Upper lobe of right lung (tissue), 1 donor: ENCODE measurements around the gene GABRB3. TPM values are rescaled to one million over a fixed set of nuclear protein-coding genes. Genes with fewer than 3 reads are reported as not detected.
A peak's percentile ranks its signal among the peaks of the same experiment; 100 is the strongest.

Experiments
- ATAC-seq: fragments of 200-7000 bp; cut with Tn5 transposase; one replicate; pipeline ENCODE4 v1.9.1; 2020; ENCODE audit warnings: mild to moderate bottlenecking, moderate library complexity
- DNase-seq: peaks from one replicate; pipeline ENCODE4 v3.0.0-alpha.2; 2020
- H3K27ac ChIP-seq: fragments of 200-600 bp; one replicate; pipeline ENCODE4 v1.8.0; 2022
- H3K27me3 ChIP-seq: fragments of 200-600 bp; one replicate; pipeline ENCODE4 v1.8.0; 2022; ENCODE audit warnings: mild to moderate bottlenecking
- H3K36me3 ChIP-seq: fragments of 200-600 bp; one replicate; pipeline ENCODE4 v1.8.0; 2022
- H3K4me1 ChIP-seq: fragments of 200-600 bp; one replicate; pipeline ENCODE4 v1.8.0; 2022
- H3K4me3 ChIP-seq: fragments of 200-600 bp; one replicate; pipeline ENCODE4 v1.8.0; 2022; ENCODE audit warnings: mild to moderate bottlenecking
- H3K9me3 ChIP-seq: fragments of 200-600 bp; one replicate; pipeline ENCODE4 v1.8.0; 2022
- CTCF ChIP-seq: fragments of 200-600 bp; IDR thresholded peaks from one replicate; pipeline ENCODE4 v1.8.0; 2022; ENCODE audit warnings: antibody characterized with exemption
- intact Hi-C: fragments of 100-400 bp; cut with DNase I; formaldehyde crosslinking; loops from one replicate; pipeline ENCODE4 v1.11.0; 2022
- long read RNA-seq: library from polyadenylated mRNA; unstranded; transcript quantifications from one replicate; pipeline ENCODE4 v2.0.0, GENCODE V29; 2021
- total RNA-seq: library from RNA; stranded (reverse); fragmentation: NEBNext Ultra II Directional; extraction: Animal tissue kit (Norgen Biotek cat#: 25700); gene quantifications from one replicate; pipeline ENCODE4 v1.2.1, GENCODE V29; 2021
- donor health status: DM: no; HTN: yes; CAD: no; lungs with severe emphysema.

Gene GABRB3
- 3.2 TPM for total RNA-seq
- long read RNA-seq, partial matches to known transcripts = 0 of 1 reads
- long read RNA-seq, other reads (novel, unspliced or antisense) = 1 of 1 reads

GRCh38 chr15:26772154-26773066 is at the start of gene GABRB3:
TSS of gene GABRB3 (minus strand) at chr15:26773066.
- peaks cover 8% of the 10 kb centered on the region for H3K4me1 ChIP-seq
- no peaks in the 10 kb centered on the region for H3K36me3 ChIP-seq
- peaks cover 52% of the 10 kb centered on the region for H3K27me3 ChIP-seq
- H3K9me3 ChIP-seq = no peaks in the 10 kb centered on the region
- no peak for TF ChIP-seq CTCF
- peak within 1 kb of the TSS; percentile 23 for H3K4me3 ChIP-seq
- ATAC-seq = peak; percentile 38
- DNase-seq = no peak
- intact Hi-C loops = no loop called here
- H3K27ac ChIP-seq = no peak within 1 kb of the TSS

- H3K27me3 ChIP-seq = no peaks in the 10 kb centered on the region
- TF ChIP-seq CTCF = no peak
- DNase-seq (no peak), ATAC-seq (no peak)
- intact Hi-C loops = no loop called here
- H3K9me3 ChIP-seq = no peaks in the 10 kb centered on the region
- H3K27ac ChIP-seq = no peak overlapping the region
- no peak overlapping the region for H3K4me3 ChIP-seq
- no peaks in the 10 kb centered on the region for H3K4me1 ChIP-seq
- H3K36me3 ChIP-seq = no peaks in the 10 kb centered on the region
Observed at GRCh38 chr15:26807517-26808427, 34.9 kb upstream of the GABRB3 start.

- TF ChIP-seq CTCF = no peak
- Histone ChIP-seq H3K4me1 (no peaks in the 10 kb centered on the region), H3K36me3 (no peaks in the 10 kb centered on the region), H3K27me3 (no peaks in the 10 kb centered on the region), H3K27ac (no peak overlapping the region), H3K4me3 (no peak overlapping the region), H3K9me3 (no peaks in the 10 kb centered on the region)
- intact Hi-C loops = no loop called here
- ATAC-seq (no peak), DNase-seq (no peak)
Observed at GRCh38 chr15:26806574-26806973, 33.7 kb upstream of the GABRB3 start.

- no peak overlapping the region for H3K27ac ChIP-seq
- TF ChIP-seq CTCF = no peak
Observed at GRCh38 chr15:26806151-26806550, 33.3 kb upstream of the GABRB3 start.

GRCh38 chr15:26805470-26805869 is 32.6 kb upstream of the GABRB3 start:
- no peak overlapping the region for H3K4me3 ChIP-seq
- DNase-seq = no peak

More at GRCh38 chr15:26806151-26806550, 33.3 kb upstream of the GABRB3 start:
- H3K9me3 ChIP-seq = no peaks in the 10 kb centered on the region
- H3K27me3 ChIP-seq = no peaks in the 10 kb centered on the region
- no peaks in the 10 kb centered on the region for H3K4me1 ChIP-seq
- H3K4me3 ChIP-seq = no peak overlapping the region
- ATAC-seq (no peak), DNase-seq (no peak)
- intact Hi-C loops = no loop called here
- H3K36me3 ChIP-seq = no peaks in the 10 kb centered on the region

More at GRCh38 chr15:26805470-26805869, 32.6 kb upstream of the GABRB3 start:
- no peak for ATAC-seq
- no peaks in the 10 kb centered on the region for H3K9me3 ChIP-seq
- TF ChIP-seq CTCF = no peak
- H3K27ac ChIP-seq = no peak overlapping the region
- H3K27me3 ChIP-seq = no peaks in the 10 kb centered on the region
- no peaks in the 10 kb centered on the region for H3K36me3 ChIP-seq
- intact Hi-C loops = no loop called here
- no peaks in the 10 kb centered on the region for H3K4me1 ChIP-seq
